GM23338 (cell line): ENCODE data around the gene DTD2. TPM values are rescaled to one million over a fixed set of nuclear protein-coding genes. Genes with fewer than 3 reads are reported as not detected.

Experiments used
- ATAC-seq: fragments of 200-7000 bp; cut with Tn5 transposase; 3 replicates; pipeline ENCODE4 v1.9.1; 2020
- DNase-seq: peaks from one replicate; pipeline ENCODE4 v3.0.0-alpha.2; 2015; ENCODE audit warnings: low spot score
- H2AFZ ChIP-seq: fragments of 200-600 bp; sonication (generic); 2 replicates; pipeline ENCODE4 v1.8.0; 2016; ENCODE audit warnings: antibody characterized with exemption, mild to moderate bottlenecking, moderate library complexity
- H3F3A ChIP-seq: fragments of 200-600 bp; sonication (generic); replicated peaks from 2 replicates; pipeline ENCODE4 v1.8.0; 2017; ENCODE audit warnings: antibody characterized with exemption, mixed run types, low read depth
- H3K27ac ChIP-seq: fragments of 200-600 bp; sonication (generic); 2 replicates; pipeline ENCODE4 v1.6.1; 2016; ENCODE audit warnings: low read depth
- H3K27me3 ChIP-seq: fragments of 200-600 bp; sonication (generic); 2 replicates; pipeline ENCODE4 v1.8.0; 2016; ENCODE audit warnings: mild to moderate bottlenecking, mixed run types, moderate library complexity; ENCODE audit not compliant: insufficient read depth
- H3K36me3 ChIP-seq: fragments of 200-600 bp; sonication (generic); 2 replicates; pipeline ENCODE4 v1.8.0; 2016; ENCODE audit warnings: mild to moderate bottlenecking; ENCODE audit not compliant: insufficient read depth
- H3K4me1 ChIP-seq: fragments of 200-600 bp; sonication (generic); 2 replicates; pipeline ENCODE4 v1.8.0; 2016; ENCODE audit warnings: mild to moderate bottlenecking, moderate library complexity; ENCODE audit not compliant: insufficient read depth
- H3K4me2 ChIP-seq: fragments of 200-600 bp; sonication (generic); 2 replicates; pipeline ENCODE4 v1.7.1; 2017; ENCODE audit warnings: mixed run types
- H3K4me3 ChIP-seq: fragments of 200-600 bp; sonication (generic); 2 replicates; pipeline ENCODE4 v1.6.1; 2016; ENCODE audit warnings: mixed run types
- H3K79me2 ChIP-seq: fragments of 200-600 bp; sonication (generic); replicated peaks from 2 replicates; pipeline ENCODE4 v1.8.0; 2017; ENCODE audit warnings: mild to moderate bottlenecking; ENCODE audit not compliant: insufficient read depth
- H3K9me2 ChIP-seq: fragments of 200-600 bp; sonication (generic); 2 replicates; pipeline ENCODE4 v1.8.0; 2017; ENCODE audit not compliant: insufficient read depth
- H4K20me1 ChIP-seq: fragments of 200-600 bp; sonication (generic); replicated peaks from 2 replicates; pipeline ENCODE4 v1.8.0; 2017; ENCODE audit warnings: mild to moderate bottlenecking; ENCODE audit not compliant: insufficient read depth
- H3K27ac Mint-ChIP-seq: 2 replicates; pipeline ENCODE4 v1.8.0; 2020; ENCODE audit warnings: inconsistent platforms, mild to moderate bottlenecking, moderate library complexity, mixed read lengths
- H3K27me3 Mint-ChIP-seq: 3 replicates; pipeline ENCODE4 v1.8.0; 2022; ENCODE audit warnings: low read depth, mild to moderate bottlenecking, moderate library complexity, mixed read lengths, inconsistent platforms; ENCODE audit not compliant: insufficient read depth, poor library complexity
- H3K36me3 Mint-ChIP-seq: 3 replicates; pipeline ENCODE4 v1.8.0; 2021; ENCODE audit warnings: low read depth, mild to moderate bottlenecking, inconsistent platforms, moderate library complexity, mixed read lengths
- H3K4me1 Mint-ChIP-seq: 3 replicates; pipeline ENCODE4 v1.8.0; 2020; ENCODE audit warnings: mild to moderate bottlenecking, inconsistent platforms, mixed read lengths
- H3K4me3 Mint-ChIP-seq: 3 replicates; pipeline ENCODE4 v1.8.0; 2021; ENCODE audit warnings: moderate library complexity, mild to moderate bottlenecking, inconsistent platforms, mixed read lengths
- H3K9me3 Mint-ChIP-seq: 3 replicates; pipeline ENCODE4 v1.8.0; 2020; ENCODE audit warnings: moderate library complexity, mild to moderate bottlenecking, inconsistent platforms, mixed read lengths
- EZH2 ChIP-seq: fragments of 200-600 bp; sonication (generic); IDR thresholded peaks from one replicate; pipeline ENCODE4 v1.8.0; 2017; ENCODE audit warnings: antibody characterized with exemption, mild to moderate bottlenecking, low read depth; ENCODE audit not compliant: unreplicated experiment
- JUNB ChIP-seq: IDR thresholded peaks from one replicate; pipeline ENCODE4 v1.6.1; 2016; ENCODE audit warnings: antibody characterized with exemption; ENCODE audit not compliant: unreplicated experiment
- NANOG ChIP-seq: IDR thresholded peaks from 2 replicates; pipeline ENCODE4 v1.6.1; 2016; ENCODE audit warnings: antibody characterized with exemption, borderline replicate concordance
- polyA plus RNA-seq: library from polyadenylated mRNA; unstranded; fragments of >200 nt; fragmentation: Nextera tagmentation; extraction: Ambion mirVana; gene quantifications from 2 replicates; pipeline ENCODE4 v1.2.1, GENCODE V29; 2016
- total RNA-seq: library from RNA; depleted of rRNA; stranded (reverse); fragments of >200 nt; shearing (Covaris generic); gene quantifications from 2 replicates; pipeline ENCODE4 v1.2.3, GENCODE V29; 2014
- TF ChIP-seq, protein P1 (sequence below): fragments of 250-450 bp; sonication (Bioruptor Pico); IDR thresholded peaks from 2 replicates; pipeline ENCODE4 v1.5.0; 2020; ENCODE audit warnings: mild to moderate bottlenecking, moderate library complexity
- TF ChIP-seq, protein P2 (sequence below), 2 experiments: fragments of 200-600 bp in 1 of 2; sonication (generic) in 1 of 2; conservative IDR thresholded peaks; 2 replicates each; pipeline versions ENCODE4 v1.5.1 to v1.6.1; 2016 to 2017; ENCODE audit warnings: antibody characterized with exemption in 2 of 2, low read depth in 2 of 2, mild to moderate bottlenecking in 2 of 2, moderate library complexity in 1 of 2

The DTD2 gene
- total and polyA plus RNA-seq, 2 experiments from 2014 or later, result 6.3 to 37.5 TPM

GRCh38 chr14:31405599-31406232, 51.6 kb downstream of the DTD2 start (continued):
- TF ChIP-seq, protein P1, sequence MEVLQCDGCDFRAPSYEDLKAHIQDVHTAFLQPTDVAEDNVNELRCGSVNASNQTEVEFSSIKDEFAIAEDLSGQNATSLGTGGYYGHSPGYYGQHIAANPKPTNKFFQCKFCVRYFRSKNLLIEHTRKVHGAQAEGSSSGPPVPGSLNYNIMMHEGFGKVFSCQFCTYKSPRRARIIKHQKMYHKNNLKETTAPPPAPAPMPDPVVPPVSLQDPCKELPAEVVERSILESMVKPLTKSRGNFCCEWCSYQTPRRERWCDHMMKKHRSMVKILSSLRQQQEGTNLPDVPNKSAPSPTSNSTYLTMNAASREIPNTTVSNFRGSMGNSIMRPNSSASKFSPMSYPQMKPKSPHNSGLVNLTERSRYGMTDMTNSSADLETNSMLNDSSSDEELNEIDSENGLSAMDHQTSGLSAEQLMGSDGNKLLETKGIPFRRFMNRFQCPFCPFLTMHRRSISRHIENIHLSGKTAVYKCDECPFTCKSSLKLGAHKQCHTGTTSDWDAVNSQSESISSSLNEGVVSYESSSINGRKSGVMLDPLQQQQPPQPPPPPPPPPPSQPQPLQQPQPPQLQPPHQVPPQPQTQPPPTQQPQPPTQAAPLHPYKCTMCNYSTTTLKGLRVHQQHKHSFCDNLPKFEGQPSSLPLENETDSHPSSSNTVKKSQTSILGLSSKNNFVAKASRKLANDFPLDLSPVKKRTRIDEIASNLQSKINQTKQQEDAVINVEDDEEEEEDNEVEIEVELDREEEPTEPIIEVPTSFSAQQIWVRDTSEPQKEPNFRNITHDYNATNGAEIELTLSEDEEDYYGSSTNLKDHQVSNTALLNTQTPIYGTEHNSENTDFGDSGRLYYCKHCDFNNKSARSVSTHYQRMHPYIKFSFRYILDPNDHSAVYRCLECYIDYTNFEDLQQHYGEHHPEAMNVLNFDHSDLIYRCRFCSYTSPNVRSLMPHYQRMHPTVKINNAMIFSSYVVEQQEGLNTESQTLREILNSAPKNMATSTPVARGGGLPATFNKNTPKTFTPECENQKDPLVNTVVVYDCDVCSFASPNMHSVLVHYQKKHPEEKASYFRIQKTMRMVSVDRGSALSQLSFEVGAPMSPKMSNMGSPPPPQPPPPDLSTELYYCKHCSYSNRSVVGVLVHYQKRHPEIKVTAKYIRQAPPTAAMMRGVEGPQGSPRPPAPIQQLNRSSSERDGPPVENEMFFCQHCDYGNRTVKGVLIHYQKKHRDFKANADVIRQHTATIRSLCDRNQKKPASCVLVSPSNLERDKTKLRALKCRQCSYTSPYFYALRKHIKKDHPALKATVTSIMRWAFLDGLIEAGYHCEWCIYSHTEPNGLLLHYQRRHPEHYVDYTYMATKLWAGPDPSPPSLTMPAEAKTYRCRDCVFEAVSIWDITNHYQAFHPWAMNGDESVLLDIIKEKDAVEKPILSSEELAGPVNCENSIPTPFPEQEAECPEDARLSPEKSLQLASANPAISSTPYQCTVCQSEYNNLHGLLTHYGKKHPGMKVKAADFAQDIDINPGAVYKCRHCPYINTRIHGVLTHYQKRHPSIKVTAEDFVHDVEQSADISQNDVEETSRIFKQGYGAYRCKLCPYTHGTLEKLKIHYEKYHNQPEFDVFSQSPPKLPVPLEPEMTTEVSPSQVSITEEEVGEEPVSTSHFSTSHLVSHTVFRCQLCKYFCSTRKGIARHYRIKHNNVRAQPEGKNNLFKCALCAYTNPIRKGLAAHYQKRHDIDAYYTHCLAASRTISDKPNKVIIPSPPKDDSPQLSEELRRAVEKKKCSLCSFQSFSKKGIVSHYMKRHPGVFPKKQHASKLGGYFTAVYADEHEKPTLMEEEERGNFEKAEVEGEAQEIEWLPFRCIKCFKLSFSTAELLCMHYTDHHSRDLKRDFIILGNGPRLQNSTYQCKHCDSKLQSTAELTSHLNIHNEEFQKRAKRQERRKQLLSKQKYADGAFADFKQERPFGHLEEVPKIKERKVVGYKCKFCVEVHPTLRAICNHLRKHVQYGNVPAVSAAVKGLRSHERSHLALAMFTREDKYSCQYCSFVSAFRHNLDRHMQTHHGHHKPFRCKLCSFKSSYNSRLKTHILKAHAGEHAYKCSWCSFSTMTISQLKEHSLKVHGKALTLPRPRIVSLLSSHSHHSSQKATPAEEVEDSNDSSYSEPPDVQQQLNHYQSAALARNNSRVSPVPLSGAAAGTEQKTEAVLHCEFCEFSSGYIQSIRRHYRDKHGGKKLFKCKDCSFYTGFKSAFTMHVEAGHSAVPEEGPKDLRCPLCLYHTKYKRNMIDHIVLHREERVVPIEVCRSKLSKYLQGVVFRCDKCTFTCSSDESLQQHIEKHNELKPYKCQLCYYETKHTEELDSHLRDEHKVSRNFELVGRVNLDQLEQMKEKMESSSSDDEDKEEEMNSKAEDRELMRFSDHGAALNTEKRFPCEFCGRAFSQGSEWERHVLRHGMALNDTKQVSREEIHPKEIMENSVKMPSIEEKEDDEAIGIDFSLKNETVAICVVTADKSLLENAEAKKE (CRISPR knock-in tag), result no peak
- no peak for TF ChIP-seq NANOG

DNA sequence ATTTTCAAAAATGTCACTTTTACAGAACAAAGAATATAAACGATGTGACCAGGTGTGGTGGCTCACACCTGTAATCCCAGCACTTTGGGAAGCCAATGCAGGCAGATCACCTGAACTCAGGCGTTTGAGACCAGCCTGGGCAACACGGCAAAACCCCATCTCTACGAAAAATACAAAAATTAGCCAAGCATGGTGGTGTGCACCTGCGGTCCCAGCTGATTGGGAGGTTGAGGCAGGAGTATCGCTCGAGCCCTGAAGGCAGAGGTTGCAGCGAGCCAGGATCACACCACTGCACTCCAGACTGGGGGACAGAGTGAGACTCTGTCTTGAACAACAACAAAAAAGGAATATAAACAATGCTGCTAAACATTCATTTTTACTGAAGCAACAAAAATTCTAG, 52.2 kb downstream of the DTD2 start:
- H3K27ac ChIP-seq, result no peak overlapping the region
- 0 out of 2 replicates have a peak, but pooled peaks cover 3% of the 10 kb centered on the region for H4K20me1 ChIP-seq
- H3K9me3 Mint-ChIP-seq, result no peaks in the 10 kb centered on the region
- H3K36me3 Mint-ChIP-seq, result peaks cover 7% of the 10 kb centered on the region; the same call in 2 of the 3 replicates
- H3K79me2 ChIP-seq, result peaks cover 32% of the 10 kb centered on the region
- no peak overlapping the region for H2AFZ ChIP-seq
- no peaks in the 10 kb centered on the region for H3K27me3 ChIP-seq
- no peaks in the 10 kb centered on the region for H3K9me2 ChIP-seq
- ATAC-seq (no peak), DNase-seq (no peak)
- no peak for TF ChIP-seq JUNB
- no peak overlapping the region for H3K4me2 ChIP-seq
- H3K27ac Mint-ChIP-seq, result peak overlapping the region; percentile 36; the same call in 1 of the 2 replicates
- H3K4me3 Mint-ChIP-seq, result no peak overlapping the region
- H3K4me1 Mint-ChIP-seq, result peaks cover 4% of the 10 kb centered on the region; the same call in 2 of the 3 replicates
- no peak overlapping the region for H3K4me3 ChIP-seq
- peaks cover 3% of the 10 kb centered on the region; the same call in 1 of the 2 replicates for H3K36me3 ChIP-seq
- no peaks in the 10 kb centered on the region for H3K27me3 Mint-ChIP-seq
- no peaks in the 10 kb centered on the region for H3K4me1 ChIP-seq
- no peaks in the 10 kb centered on the region for H3F3A ChIP-seq

DNA sequence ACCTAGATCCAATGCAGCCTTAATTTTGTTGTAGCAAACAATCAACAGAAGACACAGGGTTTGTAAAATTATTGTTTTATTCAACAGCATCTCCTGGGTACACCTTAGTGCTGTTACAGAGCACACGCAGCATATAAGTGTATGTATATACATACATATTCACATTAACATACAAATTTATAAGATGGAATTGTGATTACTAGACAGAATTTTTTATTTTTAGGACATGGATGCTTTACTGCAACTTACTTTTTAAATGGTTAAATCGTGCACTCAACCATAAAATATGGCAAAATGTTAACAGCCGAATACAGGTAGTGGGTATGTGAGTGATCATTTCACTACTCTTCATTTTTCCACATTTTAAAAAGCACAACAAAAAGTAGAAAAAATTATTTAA, 53.6 kb downstream of the DTD2 start:
- Histone ChIP-seq H3K79me2 (peaks cover 30% of the 10 kb centered on the region), H3K9me2 (no peaks in the 10 kb centered on the region), H3K27ac (no peak overlapping the region), H3K4me2 (no peak overlapping the region), H2AFZ (no peak overlapping the region), H3K27me3 (no peaks in the 10 kb centered on the region), H3K36me3 (peaks cover 10% of the 10 kb centered on the region; the same call in 1 of the 2 replicates), H3K4me1 (no peaks in the 10 kb centered on the region), H4K20me1 (0 out of 2 replicates have a peak, but pooled peaks cover 3% of the 10 kb centered on the region), H3K4me3 (no peak overlapping the region), H3F3A (no peaks in the 10 kb centered on the region)
- no peak for ATAC-seq
- Mint-ChIP-seq H3K4me1 (peaks cover 4% of the 10 kb centered on the region; the same call in 2 of the 3 replicates), H3K9me3 (no peaks in the 10 kb centered on the region), H3K27me3 (no peaks in the 10 kb centered on the region), H3K36me3 (peaks cover 9% of the 10 kb centered on the region; the same call in 2 of the 3 replicates), H3K4me3 (no peak overlapping the region), H3K27ac (no peak overlapping the region)
- no peak for DNase-seq
- TF ChIP-seq EZH2, result no peak
- TF ChIP-seq, protein P2, sequence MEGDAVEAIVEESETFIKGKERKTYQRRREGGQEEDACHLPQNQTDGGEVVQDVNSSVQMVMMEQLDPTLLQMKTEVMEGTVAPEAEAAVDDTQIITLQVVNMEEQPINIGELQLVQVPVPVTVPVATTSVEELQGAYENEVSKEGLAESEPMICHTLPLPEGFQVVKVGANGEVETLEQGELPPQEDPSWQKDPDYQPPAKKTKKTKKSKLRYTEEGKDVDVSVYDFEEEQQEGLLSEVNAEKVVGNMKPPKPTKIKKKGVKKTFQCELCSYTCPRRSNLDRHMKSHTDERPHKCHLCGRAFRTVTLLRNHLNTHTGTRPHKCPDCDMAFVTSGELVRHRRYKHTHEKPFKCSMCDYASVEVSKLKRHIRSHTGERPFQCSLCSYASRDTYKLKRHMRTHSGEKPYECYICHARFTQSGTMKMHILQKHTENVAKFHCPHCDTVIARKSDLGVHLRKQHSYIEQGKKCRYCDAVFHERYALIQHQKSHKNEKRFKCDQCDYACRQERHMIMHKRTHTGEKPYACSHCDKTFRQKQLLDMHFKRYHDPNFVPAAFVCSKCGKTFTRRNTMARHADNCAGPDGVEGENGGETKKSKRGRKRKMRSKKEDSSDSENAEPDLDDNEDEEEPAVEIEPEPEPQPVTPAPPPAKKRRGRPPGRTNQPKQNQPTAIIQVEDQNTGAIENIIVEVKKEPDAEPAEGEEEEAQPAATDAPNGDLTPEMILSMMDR (conservative IDR thresholded peaks at IDR 0.05; ENCODE audit: low read depth in 2 of 2), result no peak
- no peak for TF ChIP-seq NANOG
